ENCODE measurements around the gene SLC7A14. TPM values are rescaled to one million over a fixed set of nuclear protein-coding genes. Genes with fewer than 3 reads are reported as not detected.

The SLC7A14 gene
- total RNA-seq, 1 experiment from 2014 or later: not detected

DNA sequence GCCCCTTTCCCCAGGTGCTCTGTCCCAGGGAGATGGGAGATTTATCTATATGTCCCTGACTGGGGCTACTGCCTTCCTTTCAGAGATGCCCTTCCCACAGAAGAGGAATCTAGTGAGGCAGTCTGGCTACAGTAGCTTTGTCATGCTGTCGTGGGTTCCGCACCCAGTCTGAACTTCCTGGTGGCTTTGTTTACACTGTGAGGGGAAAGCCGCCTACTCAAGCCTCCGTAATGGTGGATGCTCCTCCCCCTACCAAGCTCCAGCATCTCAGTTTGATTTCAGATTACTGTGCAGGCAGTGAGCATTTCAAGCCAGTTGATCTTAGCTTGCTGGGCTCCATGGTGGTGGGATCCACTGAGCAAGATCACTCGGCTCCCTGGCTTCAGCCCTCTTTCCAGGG, 35.4 kb upstream of the SLC7A14 start:
- CTCF ChIA-PET: no interaction called here
- TF ChIP-seq, protein P1, sequence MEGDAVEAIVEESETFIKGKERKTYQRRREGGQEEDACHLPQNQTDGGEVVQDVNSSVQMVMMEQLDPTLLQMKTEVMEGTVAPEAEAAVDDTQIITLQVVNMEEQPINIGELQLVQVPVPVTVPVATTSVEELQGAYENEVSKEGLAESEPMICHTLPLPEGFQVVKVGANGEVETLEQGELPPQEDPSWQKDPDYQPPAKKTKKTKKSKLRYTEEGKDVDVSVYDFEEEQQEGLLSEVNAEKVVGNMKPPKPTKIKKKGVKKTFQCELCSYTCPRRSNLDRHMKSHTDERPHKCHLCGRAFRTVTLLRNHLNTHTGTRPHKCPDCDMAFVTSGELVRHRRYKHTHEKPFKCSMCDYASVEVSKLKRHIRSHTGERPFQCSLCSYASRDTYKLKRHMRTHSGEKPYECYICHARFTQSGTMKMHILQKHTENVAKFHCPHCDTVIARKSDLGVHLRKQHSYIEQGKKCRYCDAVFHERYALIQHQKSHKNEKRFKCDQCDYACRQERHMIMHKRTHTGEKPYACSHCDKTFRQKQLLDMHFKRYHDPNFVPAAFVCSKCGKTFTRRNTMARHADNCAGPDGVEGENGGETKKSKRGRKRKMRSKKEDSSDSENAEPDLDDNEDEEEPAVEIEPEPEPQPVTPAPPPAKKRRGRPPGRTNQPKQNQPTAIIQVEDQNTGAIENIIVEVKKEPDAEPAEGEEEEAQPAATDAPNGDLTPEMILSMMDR (IDR thresholded peaks at IDR 0.05; ENCODE audit: unreplicated experiment): no peak
- no peak overlapping the region for H3K27ac Mint-ChIP-seq (ENCODE audit: unreplicated experiment)
- no peak for DNase-seq
- no peaks in the 10 kb centered on the region for H3K4me1 Mint-ChIP-seq (ENCODE audit: low read depth, unreplicated experiment)
- H3K4me3 Mint-ChIP-seq (ENCODE audit: low read depth, unreplicated experiment): no peak overlapping the region
- no TSS peak for BruUV-seq (replicated peaks)
- peaks cover 10% of the 10 kb centered on the region for H3K9me3 Mint-ChIP-seq (ENCODE audit: low read depth, unreplicated experiment)
- intact Hi-C loops (cut with micrococcal nuclease; ENCODE audit: unreplicated experiment): no loop called here
- no peaks in the 10 kb centered on the region for H3K36me3 Mint-ChIP-seq (ENCODE audit: insufficient read depth, unreplicated experiment)
- H3K27me3 Mint-ChIP-seq (ENCODE audit: unreplicated experiment): peaks cover 31% of the 10 kb centered on the region

DNA sequence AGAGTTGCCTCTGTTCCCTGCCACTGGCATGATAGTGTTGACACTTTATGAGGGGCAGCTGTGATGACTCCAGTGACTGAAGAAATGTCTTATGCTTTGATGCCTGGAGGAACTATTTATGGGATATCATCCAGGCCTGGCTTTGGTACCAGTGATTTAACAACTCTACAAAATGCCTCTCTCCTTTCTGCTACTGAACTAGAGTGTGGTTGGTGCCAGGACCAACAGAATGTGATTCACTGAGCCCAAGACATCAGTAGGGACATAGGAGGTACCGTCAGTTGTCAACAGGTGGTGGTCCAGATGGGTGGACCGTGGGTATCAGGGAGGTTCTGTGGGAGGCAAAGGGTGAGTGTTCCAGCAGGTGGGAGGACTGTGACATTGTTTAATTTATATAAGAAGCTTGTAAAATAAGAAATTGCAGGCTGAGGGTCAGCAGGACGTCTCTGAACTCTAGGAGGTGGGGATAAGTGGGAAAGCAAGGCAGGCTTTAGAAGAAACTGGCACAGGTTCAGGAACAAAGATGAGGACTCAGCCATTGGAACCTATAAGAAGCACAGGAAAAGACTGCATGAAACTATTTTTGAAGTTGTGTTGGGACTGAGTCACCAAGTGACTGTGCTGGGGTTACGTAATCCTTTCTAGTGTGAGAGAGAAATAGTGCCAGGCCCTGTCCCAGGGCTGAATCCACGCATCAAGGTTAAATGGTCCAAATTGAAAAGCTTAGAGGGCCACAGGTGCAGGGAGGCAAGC, 28.5 kb upstream of the SLC7A14 start:
- peak overlapping the region; percentile 11 for H3K27ac Mint-ChIP-seq (ENCODE audit: unreplicated experiment)
- TF ChIP-seq, protein P1 (IDR thresholded peaks at IDR 0.05; ENCODE audit: unreplicated experiment): no peak
- H3K4me3 Mint-ChIP-seq (ENCODE audit: low read depth, unreplicated experiment): no peak overlapping the region
- H3K36me3 Mint-ChIP-seq (ENCODE audit: insufficient read depth, unreplicated experiment): no peaks in the 10 kb centered on the region
- no TSS peak for BruUV-seq (replicated peaks)
- CTCF ChIA-PET: interaction anchor here (0.5 to 1.3 kb wide), 3 partner anchors 11 to 197 kb away, joined by 3 to 5 read pairs (median 3); no protein-coding TSS in a partner anchor
- DNase-seq: peak; percentile 60
- peaks cover 5% of the 10 kb centered on the region for H3K9me3 Mint-ChIP-seq (ENCODE audit: low read depth, unreplicated experiment)
- H3K4me1 Mint-ChIP-seq (ENCODE audit: low read depth, unreplicated experiment): peaks cover 11% of the 10 kb centered on the region
- H3K27me3 Mint-ChIP-seq (ENCODE audit: unreplicated experiment): peaks cover 17% of the 10 kb centered on the region
- intact Hi-C loops (cut with micrococcal nuclease; ENCODE audit: unreplicated experiment): no loop called here

DNA sequence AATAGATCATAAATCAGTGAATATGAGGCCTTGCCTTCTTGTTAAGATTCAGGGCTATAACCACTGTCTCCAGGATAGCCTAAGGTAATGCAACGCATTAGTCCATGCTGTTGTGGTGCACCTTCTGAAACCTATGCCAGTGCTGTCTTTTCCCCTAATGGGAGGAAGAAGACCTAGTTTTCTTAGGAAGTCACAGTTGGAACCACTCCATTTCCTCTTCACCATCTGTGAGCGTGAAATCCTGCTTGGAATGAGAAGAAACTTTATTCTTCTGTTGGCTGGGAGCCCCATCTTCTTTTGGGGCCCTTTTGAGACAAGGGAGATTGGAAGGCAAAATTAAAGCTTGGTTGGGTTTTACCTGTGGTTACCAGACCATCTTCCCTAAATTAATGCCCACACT, 25.9 kb upstream of the SLC7A14 start:
- Mint-ChIP-seq H3K4me3 (ENCODE audit: low read depth, unreplicated experiment) (no peak overlapping the region), H3K27me3 (ENCODE audit: unreplicated experiment) (no peaks in the 10 kb centered on the region), H3K27ac (ENCODE audit: unreplicated experiment) (no peak overlapping the region), H3K4me1 (ENCODE audit: low read depth, unreplicated experiment) (peaks cover 11% of the 10 kb centered on the region), H3K9me3 (ENCODE audit: low read depth, unreplicated experiment) (no peaks in the 10 kb centered on the region), H3K36me3 (ENCODE audit: insufficient read depth, unreplicated experiment) (no peaks in the 10 kb centered on the region)
- intact Hi-C loops (cut with micrococcal nuclease; ENCODE audit: unreplicated experiment): no loop called here
- BruUV-seq (replicated peaks): no TSS peak
- DNase-seq: no peak
- CTCF ChIA-PET: interaction anchor here (0.9 kb wide), 1 partner anchor 200 kb away, joined by 3 read pairs; no protein-coding TSS in a partner anchor
- TF ChIP-seq, protein P1 (IDR thresholded peaks at IDR 0.05; ENCODE audit: unreplicated experiment): no peak

DNA sequence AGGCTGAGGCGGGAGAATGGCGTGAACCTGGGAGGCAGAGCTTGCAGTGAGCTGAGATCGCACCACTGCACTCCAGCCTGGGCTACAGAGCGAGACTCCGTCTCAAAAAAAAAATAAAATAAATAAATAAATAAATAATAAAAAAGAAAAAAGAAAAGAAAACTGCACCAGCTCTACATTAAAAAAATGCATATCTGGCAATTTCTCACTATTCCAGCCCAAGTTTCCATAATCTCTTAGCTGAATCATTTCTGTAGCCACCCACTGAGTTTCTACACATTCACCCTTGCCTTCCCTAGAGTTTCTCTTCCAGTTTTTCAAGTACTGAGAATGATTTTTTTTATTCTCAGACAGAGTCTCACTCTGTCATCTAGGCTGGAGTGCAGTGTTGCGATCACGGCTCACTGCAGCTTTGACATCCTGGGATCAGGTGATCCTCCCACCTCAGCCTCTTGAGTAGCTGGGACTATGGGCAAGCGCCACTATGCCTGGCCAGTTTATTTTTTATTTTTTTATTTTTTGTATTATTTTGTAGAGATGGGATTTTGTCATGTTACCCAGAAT, 24.5 kb upstream of the SLC7A14 start:
- BruUV-seq (replicated peaks): no TSS peak
- no peaks in the 10 kb centered on the region for H3K9me3 Mint-ChIP-seq (ENCODE audit: low read depth, unreplicated experiment)
- no peak overlapping the region for H3K4me3 Mint-ChIP-seq (ENCODE audit: low read depth, unreplicated experiment)
- no peaks in the 10 kb centered on the region for H3K36me3 Mint-ChIP-seq (ENCODE audit: insufficient read depth, unreplicated experiment)
- CTCF ChIA-PET: interaction anchor here (0.7 kb wide), 1 partner anchor 266 kb away, joined by 3 read pairs; no protein-coding TSS in a partner anchor
- H3K27me3 Mint-ChIP-seq (ENCODE audit: unreplicated experiment): no peaks in the 10 kb centered on the region
- intact Hi-C loops (cut with micrococcal nuclease; ENCODE audit: unreplicated experiment): no loop called here
- TF ChIP-seq, protein P1 (IDR thresholded peaks at IDR 0.05; ENCODE audit: unreplicated experiment): no peak
- no peak overlapping the region for H3K27ac Mint-ChIP-seq (ENCODE audit: unreplicated experiment)
- peaks cover 11% of the 10 kb centered on the region for H3K4me1 Mint-ChIP-seq (ENCODE audit: low read depth, unreplicated experiment)
- no peak for DNase-seq
